ENCODE data around the gene GTF2I.
A peak's percentile ranks its signal among the peaks of the same experiment; 100 is the strongest.

DNA sequence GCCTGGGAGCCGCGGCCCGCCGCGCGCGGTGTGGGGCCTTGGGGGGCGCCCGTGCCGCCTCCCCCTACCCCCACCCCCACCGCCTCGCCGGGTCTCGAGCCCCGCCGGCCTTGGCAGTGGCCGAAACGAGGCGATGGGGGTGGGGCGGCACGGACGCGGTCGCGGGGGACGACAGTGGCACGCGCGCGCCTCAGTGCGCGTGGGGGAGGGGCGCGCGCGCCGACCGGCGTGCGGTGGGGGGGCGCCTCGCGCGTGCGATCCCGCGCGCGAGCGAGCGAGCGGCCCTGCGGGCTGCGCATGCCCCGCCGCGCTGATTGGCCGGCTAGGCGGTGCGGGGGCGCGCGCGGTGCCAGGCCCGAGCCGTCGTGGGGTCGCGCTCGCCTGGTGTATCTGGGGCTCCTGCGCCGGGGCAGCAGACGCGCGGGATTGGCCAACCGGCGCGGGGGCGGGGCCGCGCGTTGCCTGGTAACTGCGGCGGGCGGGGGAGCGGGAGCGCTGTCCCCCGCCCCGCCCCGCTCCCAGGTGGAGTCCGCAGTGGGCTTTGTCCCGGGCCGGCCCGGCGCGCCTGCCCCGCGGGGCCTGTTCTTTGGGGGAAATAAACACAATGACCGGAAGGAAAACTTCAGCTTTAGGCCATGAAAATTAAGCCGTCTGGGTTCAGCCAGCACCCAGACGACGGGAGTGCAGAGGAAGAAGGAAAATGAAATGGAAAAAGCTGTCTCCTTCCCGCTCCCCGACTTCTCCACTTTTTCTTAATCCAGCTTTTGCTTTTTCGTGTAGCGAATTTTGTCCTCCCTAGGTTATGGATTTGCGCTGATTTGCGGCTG is 873 bp downstream of the GTF2I start:
- TF ChIP-seq EGR1 (IDR thresholded peaks at IDR 0.05; ENCODE audit: low read depth in 2 of 2) (peak in 1 of 2 donors; percentile 60), YY1 (IDR thresholded peaks at IDR 0.05) (no peak), FOXA2 (IDR thresholded peaks at IDR 0.05) (no peak), JUND (IDR thresholded peaks at IDR 0.05) (no peak)
- TF ChIP-seq, protein P1, sequence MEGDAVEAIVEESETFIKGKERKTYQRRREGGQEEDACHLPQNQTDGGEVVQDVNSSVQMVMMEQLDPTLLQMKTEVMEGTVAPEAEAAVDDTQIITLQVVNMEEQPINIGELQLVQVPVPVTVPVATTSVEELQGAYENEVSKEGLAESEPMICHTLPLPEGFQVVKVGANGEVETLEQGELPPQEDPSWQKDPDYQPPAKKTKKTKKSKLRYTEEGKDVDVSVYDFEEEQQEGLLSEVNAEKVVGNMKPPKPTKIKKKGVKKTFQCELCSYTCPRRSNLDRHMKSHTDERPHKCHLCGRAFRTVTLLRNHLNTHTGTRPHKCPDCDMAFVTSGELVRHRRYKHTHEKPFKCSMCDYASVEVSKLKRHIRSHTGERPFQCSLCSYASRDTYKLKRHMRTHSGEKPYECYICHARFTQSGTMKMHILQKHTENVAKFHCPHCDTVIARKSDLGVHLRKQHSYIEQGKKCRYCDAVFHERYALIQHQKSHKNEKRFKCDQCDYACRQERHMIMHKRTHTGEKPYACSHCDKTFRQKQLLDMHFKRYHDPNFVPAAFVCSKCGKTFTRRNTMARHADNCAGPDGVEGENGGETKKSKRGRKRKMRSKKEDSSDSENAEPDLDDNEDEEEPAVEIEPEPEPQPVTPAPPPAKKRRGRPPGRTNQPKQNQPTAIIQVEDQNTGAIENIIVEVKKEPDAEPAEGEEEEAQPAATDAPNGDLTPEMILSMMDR (IDR thresholded peaks at IDR 0.05; ENCODE audit: low read depth, low read length, missing input control) = no peak
- TF ChIP-seq, protein P2, sequence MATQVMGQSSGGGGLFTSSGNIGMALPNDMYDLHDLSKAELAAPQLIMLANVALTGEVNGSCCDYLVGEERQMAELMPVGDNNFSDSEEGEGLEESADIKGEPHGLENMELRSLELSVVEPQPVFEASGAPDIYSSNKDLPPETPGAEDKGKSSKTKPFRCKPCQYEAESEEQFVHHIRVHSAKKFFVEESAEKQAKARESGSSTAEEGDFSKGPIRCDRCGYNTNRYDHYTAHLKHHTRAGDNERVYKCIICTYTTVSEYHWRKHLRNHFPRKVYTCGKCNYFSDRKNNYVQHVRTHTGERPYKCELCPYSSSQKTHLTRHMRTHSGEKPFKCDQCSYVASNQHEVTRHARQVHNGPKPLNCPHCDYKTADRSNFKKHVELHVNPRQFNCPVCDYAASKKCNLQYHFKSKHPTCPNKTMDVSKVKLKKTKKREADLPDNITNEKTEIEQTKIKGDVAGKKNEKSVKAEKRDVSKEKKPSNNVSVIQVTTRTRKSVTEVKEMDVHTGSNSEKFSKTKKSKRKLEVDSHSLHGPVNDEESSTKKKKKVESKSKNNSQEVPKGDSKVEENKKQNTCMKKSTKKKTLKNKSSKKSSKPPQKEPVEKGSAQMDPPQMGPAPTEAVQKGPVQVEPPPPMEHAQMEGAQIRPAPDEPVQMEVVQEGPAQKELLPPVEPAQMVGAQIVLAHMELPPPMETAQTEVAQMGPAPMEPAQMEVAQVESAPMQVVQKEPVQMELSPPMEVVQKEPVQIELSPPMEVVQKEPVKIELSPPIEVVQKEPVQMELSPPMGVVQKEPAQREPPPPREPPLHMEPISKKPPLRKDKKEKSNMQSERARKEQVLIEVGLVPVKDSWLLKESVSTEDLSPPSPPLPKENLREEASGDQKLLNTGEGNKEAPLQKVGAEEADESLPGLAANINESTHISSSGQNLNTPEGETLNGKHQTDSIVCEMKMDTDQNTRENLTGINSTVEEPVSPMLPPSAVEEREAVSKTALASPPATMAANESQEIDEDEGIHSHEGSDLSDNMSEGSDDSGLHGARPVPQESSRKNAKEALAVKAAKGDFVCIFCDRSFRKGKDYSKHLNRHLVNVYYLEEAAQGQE (IDR thresholded peaks at IDR 0.05) = no peak
- TF ChIP-seq, protein P3, sequence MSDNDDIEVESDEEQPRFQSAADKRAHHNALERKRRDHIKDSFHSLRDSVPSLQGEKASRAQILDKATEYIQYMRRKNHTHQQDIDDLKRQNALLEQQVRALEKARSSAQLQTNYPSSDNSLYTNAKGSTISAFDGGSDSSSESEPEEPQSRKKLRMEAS (IDR thresholded peaks at IDR 0.05) = no peak
- TF ChIP-seq, protein P4, sequence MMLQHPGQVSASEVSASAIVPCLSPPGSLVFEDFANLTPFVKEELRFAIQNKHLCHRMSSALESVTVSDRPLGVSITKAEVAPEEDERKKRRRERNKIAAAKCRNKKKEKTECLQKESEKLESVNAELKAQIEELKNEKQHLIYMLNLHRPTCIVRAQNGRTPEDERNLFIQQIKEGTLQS (IDR thresholded peaks at IDR 0.05) = no peak
